ENCODE measurements around the gene ZCCHC14. TPM values are rescaled to one million over a fixed set of nuclear protein-coding genes. Genes with fewer than 3 reads are reported as not detected.
"Not testable (repeated sequence)": the region's sequence is repeated elsewhere in the genome, so short reads cannot be mapped to it uniquely, and the experiment has no call there.

ZCCHC14 gene
- total and polyA plus RNA-seq, 2 of the 13 experiments (the other 11 are each of a cell fraction or from before 2014, with no cell fraction given): 12.4 to 12.5 TPM

- not testable (repeated sequence) for TF ChIP-seq ZBTB40, SOX13 (IDR thresholded peaks at IDR 0.05)
- peak; percentile 69; the same call in 1 of the 2 replicates for TF ChIP-seq ZBTB40 (CRISPR knock-in tag; IDR thresholded peaks at IDR 0.05)
- peak; percentile 74; the same call in 1 of the 2 replicates for TF ChIP-seq SAP130 (CRISPR knock-in tag; IDR thresholded peaks at IDR 0.05; ENCODE audit: low read depth)
- peak in 1 of 2 experiments; percentile 41; a peak in 1 of 4 replicates for TF ChIP-seq SOX13 (CRISPR knock-in tag; conservative IDR thresholded peaks at IDR 0.05 in 1 of 2, IDR thresholded peaks at IDR 0.05 in 1 of 2)
- 0 out of 2 replicates have a peak, but pooled peaks have one; percentile 2 for TF ChIP-seq CHD4 (IDR thresholded peaks at IDR 0.05; ENCODE audit: borderline replicate concordance, low read length)
- TF ChIP-seq MIXL1 (CRISPR knock-in tag; IDR thresholded peaks at IDR 0.05): peak; percentile 22; the same call in 1 of the 2 replicates
- 0 out of 2 replicates have a peak, but pooled peaks have one; percentile 22 for TF ChIP-seq NAIF1 (CRISPR knock-in tag; IDR thresholded peaks at IDR 0.05; ENCODE audit: borderline replicate concordance)
- peak; percentile 58 for TF ChIP-seq MED1 (CRISPR knock-in tag; IDR thresholded peaks at IDR 0.05)
- peak; percentile 68 for TF ChIP-seq ARID5B (CRISPR knock-in tag; IDR thresholded peaks at IDR 0.05)
Measured at GRCh38 chr16:87497023-87497766, 4.4 kb upstream of the ZCCHC14 start (continued).

Data from HepG2 (cell line).